Right cardiac atrium (tissue), 5 donors: Measurements from ENCODE around the gene LRRC18. TPM values are rescaled to one million over a fixed set of nuclear protein-coding genes. Genes with fewer than 3 reads are reported as not detected.
A peak's percentile ranks its signal among the peaks of the same experiment; 100 is the strongest.

Experiments
- ATAC-seq, 2 donors: fragments of 200-7000 bp; cut with Tn5 transposase; one replicate each; pipeline versions ENCODE4 v1.8.0 to v1.9.1; 2020; ENCODE audit warnings: moderate library complexity in 2 of 2, mild to moderate bottlenecking in 1 of 2
- DNase-seq, 3 donors: peaks; one replicate each; pipeline ENCODE4 v3.0.0-alpha.2; 2020
- H3K27ac ChIP-seq: one replicate; pipeline ENCODE4 v1.5.1; 2013; ENCODE audit warnings: mild to moderate bottlenecking, low read length, control low read depth, moderate library complexity
- H3K27me3 ChIP-seq: one replicate; pipeline ENCODE4 v1.6.1; 2013; ENCODE audit not compliant: control insufficient read depth, insufficient read depth
- H3K4me1 ChIP-seq: one replicate; pipeline ENCODE4 v1.6.1; 2013; ENCODE audit warnings: low read length; ENCODE audit not compliant: control insufficient read depth, insufficient read depth
- H3K4me3 ChIP-seq: one replicate; pipeline ENCODE4 v1.5.1; 2013; ENCODE audit warnings: low read length, control low read depth
- H3K9me3 ChIP-seq: one replicate; pipeline ENCODE4 v1.6.1; 2013; ENCODE audit warnings: low read length; ENCODE audit not compliant: control insufficient read depth
- WGBS: extraction: QIAGEN DNeasy Blood & Tissue Kit; methylation state at CpG from one replicate; pipeline ENCODE4 v1.1.7; 2013; 5-methylcytosine and 5-hydroxymethylcytosine counted together
- intact Hi-C, 4 donors: fragments of 100-400 bp; cut with DNase I; formaldehyde crosslinking; loops; one replicate each; pipeline versions ENCODE4 v1.11.0 to v1.14.0; 2022 to 2023
- polyA plus RNA-seq: library from polyadenylated mRNA; stranded (reverse); fragments of 200-250 nt; gene quantifications from one replicate; pipeline ENCODE4 v1.2.3, GENCODE V29; 2013
- total RNA-seq, 4 donors: library from RNA; stranded (reverse); fragmentation: NEBNext Ultra II Directional; extraction: Animal tissue kit (Norgen Biotek cat#: 25700); gene quantifications; one replicate each; pipeline ENCODE4 v1.2.1, GENCODE V29; 2021
- donor health status: healthy with polysubstance abuse.
- donor health status: DM: no; HTN: yes; CAD: no.
- donor health status: DM: no; HTN: no; CAD: no.
- donor health status: DM: no; HTN: yes; CAD: no; lungs with severe emphysema.
- donor health status: DM: yes; HTN: yes; CAD: no.

LRRC18 gene
- total and polyA plus RNA-seq, 5 donors = not detected

DNA sequence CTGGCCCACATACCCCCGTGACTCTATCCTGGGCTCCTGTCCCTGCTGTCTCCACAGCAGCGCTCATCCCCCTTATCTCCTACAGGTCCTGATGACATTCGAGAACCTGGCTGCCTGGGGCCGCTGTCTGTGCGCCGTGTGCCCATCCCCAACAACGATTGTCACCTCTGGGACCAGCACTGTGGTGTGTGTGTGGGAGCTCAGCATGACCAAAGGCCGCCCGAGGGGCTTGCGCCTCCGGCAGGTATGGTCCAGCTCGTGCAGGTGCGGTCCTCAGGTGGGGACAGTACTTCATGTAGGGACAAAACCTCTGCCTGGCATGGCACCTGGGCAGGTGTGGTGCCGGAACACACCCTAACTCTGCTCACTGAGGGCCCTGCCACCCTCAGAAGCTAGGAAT is 30.4 kb upstream of the LRRC18 start:
- H3K4me1 ChIP-seq = no peaks in the 10 kb centered on the region
- H3K27me3 ChIP-seq = no peaks in the 10 kb centered on the region
- H3K27ac ChIP-seq = no peak overlapping the region
- WGBS = 89% methylated on average over 14 of the region's 14 CpGs
- no peaks in the 10 kb centered on the region for H3K9me3 ChIP-seq
- intact Hi-C loops = no loop called here
- H3K4me3 ChIP-seq = no peak overlapping the region
- no peak for ATAC-seq
- no peak for DNase-seq

DNA sequence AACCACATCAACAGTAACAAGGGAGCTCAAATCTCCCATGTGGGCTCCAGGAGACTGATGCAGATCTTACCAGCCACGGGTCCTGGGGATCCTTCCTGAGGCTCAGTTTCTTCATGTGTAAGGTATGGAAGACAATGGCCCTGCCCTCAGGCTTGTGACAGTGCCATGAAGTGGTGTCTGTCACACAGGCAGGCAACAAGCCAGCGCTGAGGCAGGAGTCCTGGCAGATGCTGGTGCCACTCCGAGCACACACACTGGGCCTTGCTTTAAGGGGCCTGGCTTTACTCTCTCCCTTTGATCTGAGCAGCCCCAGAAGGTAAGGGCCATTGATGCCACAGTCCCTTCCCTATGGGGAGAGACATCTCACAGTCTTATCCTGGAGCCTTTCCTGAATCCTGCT is 28.4 kb upstream of the LRRC18 start:
- 78% methylated on average over 3 of the region's 3 CpGs for WGBS
- Histone ChIP-seq H3K27me3 (no peaks in the 10 kb centered on the region), H3K4me3 (no peak overlapping the region), H3K9me3 (no peaks in the 10 kb centered on the region), H3K4me1 (no peaks in the 10 kb centered on the region), H3K27ac (no peak overlapping the region)
- intact Hi-C loops = no loop called here
- ATAC-seq = peak in 1 of 2 donors; percentile 27
- DNase-seq = no peak

DNA sequence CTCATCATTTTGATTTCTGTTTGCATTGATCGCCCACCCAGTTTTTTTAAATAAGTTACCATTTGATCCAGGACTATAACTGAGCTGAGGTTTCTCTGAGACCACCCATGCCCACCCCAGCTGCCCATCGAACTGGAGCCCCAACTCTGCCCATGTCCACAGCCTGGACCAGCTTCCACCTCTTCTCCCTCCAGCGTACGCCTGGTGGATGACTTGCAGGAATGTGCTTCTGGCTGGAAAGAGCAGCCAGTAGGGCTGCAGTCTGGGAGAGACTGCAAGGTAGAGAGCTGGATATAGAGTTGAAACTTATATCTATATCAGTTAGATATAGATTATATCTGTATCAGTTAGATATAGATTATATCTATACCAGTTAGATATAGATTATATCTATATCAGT is 25.8 kb upstream of the LRRC18 start:
- WGBS = 92% methylated on average over 4 of the region's 4 CpGs
- ATAC-seq = no peak
- DNase-seq = no peak
- Histone ChIP-seq H3K9me3 (no peaks in the 10 kb centered on the region), H3K4me1 (no peaks in the 10 kb centered on the region), H3K27ac (no peak overlapping the region), H3K4me3 (no peak overlapping the region), H3K27me3 (no peaks in the 10 kb centered on the region)
- intact Hi-C loops = no loop called here

DNA sequence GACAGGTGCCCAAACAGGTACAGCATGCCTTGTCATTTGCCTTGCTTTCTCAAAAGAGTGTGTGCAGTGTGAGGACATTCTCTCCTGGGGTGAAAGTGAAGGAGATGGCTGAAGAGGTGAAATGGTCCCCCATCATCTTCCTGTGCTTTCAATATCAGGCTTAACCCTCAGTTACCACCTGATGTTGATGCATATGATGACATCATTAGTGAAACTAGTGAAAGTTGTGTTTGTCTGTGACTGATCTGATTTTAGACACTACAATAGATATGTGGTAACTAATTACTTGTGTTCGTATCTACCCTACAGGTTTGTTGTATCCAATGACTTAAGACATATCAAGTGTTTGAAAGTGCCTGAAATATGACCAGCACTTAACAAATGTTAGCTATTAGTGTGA is 24.4 kb upstream of the LRRC18 start:
- WGBS = 90% methylated on average over 1 of the region's 1 CpG
- DNase-seq = no peak
- ATAC-seq = no peak
- Histone ChIP-seq H3K27me3 (no peaks in the 10 kb centered on the region), H3K27ac (no peak overlapping the region), H3K4me1 (no peaks in the 10 kb centered on the region), H3K9me3 (no peaks in the 10 kb centered on the region), H3K4me3 (no peak overlapping the region)
- intact Hi-C loops = no loop called here

DNA sequence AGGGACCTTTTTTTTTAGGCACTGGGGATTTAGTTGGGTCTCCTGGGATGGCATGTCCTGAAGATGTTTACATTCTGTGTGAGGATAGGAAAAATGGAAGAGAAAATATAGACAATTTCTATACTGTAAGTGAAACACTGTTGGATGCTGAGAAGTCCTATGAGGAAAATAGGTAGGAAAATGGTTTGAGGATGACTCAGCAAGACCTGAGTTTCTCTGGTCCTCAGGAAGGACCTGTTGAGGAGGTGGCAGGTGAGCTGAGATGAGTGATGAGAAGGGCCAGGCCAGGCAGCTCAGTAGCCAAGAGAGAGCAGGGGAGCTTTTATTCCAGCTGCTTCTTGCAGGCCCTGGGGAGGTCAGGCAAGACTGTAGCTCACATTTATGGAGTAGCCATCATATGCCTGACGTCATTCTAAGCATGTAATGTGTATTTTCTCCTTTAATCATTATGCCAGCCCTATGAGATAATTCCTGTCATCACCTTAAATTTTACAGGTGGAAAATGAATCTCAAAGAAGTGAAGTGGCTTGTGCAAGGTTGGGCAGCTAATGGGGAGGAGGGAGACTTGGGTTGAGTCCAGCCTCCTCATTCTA is 19.1 kb upstream of the LRRC18 start:
- no peaks in the 10 kb centered on the region for H3K27me3 ChIP-seq
- H3K27ac ChIP-seq = no peak overlapping the region
- WGBS = 80% methylated on average over 1 of the region's 1 CpG
- intact Hi-C loops = no loop called here
- no peak overlapping the region for H3K4me3 ChIP-seq
- H3K4me1 ChIP-seq = no peaks in the 10 kb centered on the region
- no peak for ATAC-seq
- no peaks in the 10 kb centered on the region for H3K9me3 ChIP-seq
- DNase-seq = no peak

DNA sequence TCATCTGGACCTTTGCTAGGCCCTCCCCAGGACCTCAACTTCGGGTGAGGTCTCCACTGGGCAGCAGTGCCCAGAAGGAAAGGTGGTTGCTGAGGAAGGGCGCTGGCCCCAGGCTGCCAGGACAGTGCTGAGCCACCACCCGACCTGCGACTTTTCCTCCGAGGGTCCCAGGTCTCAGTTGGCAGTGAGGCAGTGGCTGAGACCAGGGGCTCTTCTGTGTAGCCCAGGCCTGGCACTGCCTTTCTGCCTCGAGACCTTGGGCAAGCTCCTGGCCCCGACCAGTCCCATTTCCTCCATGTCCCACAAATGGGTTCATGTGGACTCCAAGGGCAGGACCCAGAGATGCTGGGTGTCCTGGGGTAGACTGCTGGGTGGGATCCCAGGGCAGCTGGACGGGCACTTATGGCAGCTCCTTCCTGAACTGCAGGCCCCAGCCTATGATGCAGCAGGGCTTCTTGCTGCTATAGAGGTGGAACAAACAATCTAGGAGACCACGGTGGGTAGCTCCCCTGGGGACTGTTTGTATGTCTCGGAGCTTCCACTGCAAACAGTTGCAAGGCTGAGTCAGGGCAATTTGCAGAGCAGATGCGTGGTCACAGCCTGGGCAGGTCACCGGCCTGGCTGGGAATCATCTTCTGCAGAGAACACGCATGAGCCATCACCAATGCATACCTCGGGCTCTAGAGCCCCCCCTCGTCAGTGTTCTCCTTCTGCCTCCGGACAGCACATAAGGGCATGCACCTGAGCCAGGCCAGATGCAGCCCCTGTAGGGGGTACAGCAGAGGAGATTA is 17.9 kb upstream of the LRRC18 start:
- H3K27ac ChIP-seq = no peak overlapping the region
- 94% methylated on average over 16 of the region's 16 CpGs for WGBS
- H3K27me3 ChIP-seq = no peaks in the 10 kb centered on the region
- no peaks in the 10 kb centered on the region for H3K4me1 ChIP-seq
- H3K4me3 ChIP-seq = no peak overlapping the region
- no peak for DNase-seq
- no peaks in the 10 kb centered on the region for H3K9me3 ChIP-seq
- ATAC-seq = no peak
- intact Hi-C loops = no loop called here

DNA sequence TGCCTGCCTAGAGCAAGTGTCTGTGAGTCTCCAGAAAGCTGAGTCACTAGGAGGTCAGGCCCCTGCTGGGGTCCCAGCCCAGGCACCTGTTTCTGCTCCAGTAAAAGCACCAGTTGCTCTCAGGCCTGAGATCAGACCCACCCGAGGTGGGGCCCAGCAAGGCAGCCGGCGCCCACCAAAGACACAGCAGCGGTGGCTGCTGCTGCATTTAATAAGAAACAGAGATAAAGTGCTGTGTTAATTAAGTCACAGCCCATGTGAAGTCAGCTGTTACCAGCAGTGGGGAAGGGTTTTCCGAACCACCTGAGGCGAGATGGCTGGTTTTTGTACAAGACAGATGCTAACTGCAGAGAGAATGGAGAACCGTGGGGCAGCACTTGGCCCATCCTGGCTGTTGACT is 12.1 kb upstream of the LRRC18 start:
- Histone ChIP-seq H3K27ac (no peak overlapping the region), H3K4me1 (no peaks in the 10 kb centered on the region), H3K9me3 (no peaks in the 10 kb centered on the region), H3K27me3 (no peaks in the 10 kb centered on the region), H3K4me3 (no peak overlapping the region)
- 86% methylated on average over 7 of the region's 7 CpGs for WGBS
- intact Hi-C loops = no loop called here
- DNase-seq (no peak), ATAC-seq (no peak)

DNA sequence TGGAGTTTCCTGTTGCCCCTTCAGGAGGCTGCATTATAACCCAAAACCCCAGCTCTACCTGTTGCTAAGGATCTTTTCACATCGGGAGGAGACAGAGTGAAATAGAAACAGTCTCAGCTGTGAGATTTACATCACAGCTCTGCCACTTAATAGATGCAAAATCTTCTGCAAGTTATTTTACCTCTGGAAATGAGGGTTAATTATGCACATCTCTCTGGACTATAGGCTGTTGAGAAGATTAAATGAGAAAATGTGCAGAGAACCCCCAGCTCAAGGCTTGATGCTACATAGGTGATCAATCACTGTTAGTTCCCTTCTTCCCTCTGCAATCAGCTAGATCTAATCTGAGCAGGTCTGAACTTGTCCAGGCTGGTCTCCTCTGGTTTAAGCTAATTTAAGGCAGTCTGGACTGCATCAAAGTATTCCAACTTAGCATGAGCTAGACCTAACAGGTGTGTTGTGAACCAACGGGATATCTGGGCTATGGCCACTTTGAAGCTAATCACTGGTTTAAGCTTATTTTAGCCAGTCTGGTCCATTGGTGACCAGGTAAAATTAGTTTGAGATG is 8.9 kb upstream of the LRRC18 start:
- no peak for ATAC-seq
- H3K4me3 ChIP-seq = no peak overlapping the region
- no peaks in the 10 kb centered on the region for H3K4me1 ChIP-seq
- H3K27me3 ChIP-seq = no peaks in the 10 kb centered on the region
- H3K9me3 ChIP-seq = no peaks in the 10 kb centered on the region
- no peak overlapping the region for H3K27ac ChIP-seq
- no peak for DNase-seq
- intact Hi-C loops = no loop called here
- 85% methylated on average over 2 of the region's 2 CpGs for WGBS

DNA sequence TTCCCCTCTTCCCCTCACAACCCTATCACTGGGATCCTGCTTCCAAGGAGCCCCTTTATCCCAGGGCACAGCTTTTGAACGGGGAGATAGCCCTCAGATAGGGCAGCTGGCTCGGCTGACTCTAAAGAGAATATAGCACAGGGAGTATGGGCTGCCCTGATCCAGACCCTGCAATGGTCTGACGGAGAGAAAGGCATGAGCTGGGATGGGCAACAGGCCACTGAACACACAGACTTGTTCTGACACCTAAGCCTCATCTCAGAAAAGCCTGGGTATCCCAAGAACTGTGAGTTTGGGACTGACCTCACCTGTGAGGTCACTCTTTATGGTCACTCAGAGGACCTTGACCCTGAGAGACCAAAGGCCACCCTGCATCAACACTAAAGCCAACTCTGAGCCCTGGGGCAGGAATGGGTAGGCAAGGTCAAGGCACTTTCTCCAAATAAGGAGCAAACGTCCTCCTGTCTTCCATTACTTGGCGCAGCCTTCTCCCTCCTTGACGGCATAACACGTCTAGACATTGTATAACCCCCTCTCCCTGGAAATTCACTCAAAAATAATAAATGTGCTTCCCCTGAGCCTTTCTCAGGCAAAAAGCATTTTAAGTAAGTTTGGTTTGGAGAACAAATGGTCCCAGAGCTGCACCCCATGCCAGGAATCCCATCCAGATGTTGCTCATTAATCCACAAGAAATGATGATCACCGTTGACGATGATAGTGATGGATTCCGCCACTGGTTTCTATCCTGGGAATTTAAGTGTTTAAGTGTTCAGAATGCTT is 8.2 kb upstream of the LRRC18 start:
- no peaks in the 10 kb centered on the region for H3K9me3 ChIP-seq
- intact Hi-C loops = no loop called here
- DNase-seq = no peak
- H3K4me3 ChIP-seq = no peak overlapping the region
- no peak for ATAC-seq
- H3K4me1 ChIP-seq = no peaks in the 10 kb centered on the region
- no peak overlapping the region for H3K27ac ChIP-seq
- H3K27me3 ChIP-seq = no peaks in the 10 kb centered on the region
- WGBS = 57% methylated on average over 10 of the region's 10 CpGs

DNA sequence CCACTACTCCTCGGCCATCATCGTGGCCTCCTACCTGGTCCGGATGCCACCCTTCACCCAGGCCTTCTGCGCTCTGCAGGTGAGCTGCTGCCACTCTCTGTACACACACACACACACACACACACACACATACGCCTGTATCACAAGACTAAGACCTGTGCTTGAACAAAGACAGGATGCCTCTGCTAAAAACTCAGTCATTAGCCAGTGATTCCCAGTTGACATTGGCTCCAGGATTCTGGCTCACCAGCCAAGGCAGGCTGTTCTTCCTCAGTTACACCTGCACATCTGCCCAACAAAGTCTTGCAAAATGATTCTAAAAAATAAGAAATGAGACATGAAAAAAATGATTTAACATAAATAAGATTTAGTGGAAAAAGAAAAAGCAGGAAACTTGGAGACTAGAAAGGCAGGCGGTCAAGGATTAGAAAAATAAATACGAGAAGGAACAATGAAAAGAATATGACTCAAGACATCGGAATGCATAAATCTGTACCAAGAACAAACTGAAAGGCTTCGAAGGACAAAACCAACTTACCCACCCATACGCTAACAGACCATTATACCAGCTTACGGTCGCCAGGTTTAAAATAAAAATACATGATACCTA is 7.4 kb upstream of the LRRC18 start:
- Histone ChIP-seq H3K4me3 (no peak overlapping the region), H3K27ac (no peak overlapping the region), H3K4me1 (no peaks in the 10 kb centered on the region), H3K9me3 (no peaks in the 10 kb centered on the region), H3K27me3 (no peaks in the 10 kb centered on the region)
- intact Hi-C loops = no loop called here
- ATAC-seq (peak in 1 of 2 donors; percentile 39), DNase-seq (no peak)
- 82% methylated on average over 12 of the region's 12 CpGs for WGBS

DNA sequence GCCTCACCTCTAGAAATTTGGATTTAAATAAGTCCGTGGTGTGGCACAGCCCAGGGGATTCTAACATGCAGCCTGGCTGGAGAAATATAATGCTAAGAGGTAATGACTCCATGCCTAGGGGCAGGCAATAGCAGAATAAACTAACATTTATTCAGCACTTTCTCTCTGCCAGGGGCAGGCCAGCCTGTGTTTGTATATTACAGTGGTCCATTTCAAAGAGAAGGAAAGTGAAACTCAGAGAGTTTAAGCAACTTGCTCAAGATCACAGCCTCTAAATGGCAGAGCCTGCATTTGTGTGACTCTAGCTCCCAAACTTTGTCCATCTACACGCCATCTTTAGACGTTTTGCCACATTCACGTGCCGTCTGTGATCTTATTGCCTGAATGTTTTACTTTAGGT is 6.7 kb upstream of the LRRC18 start:
- 90% methylated on average over 5 of the region's 5 CpGs for WGBS
- Histone ChIP-seq H3K4me3 (no peak overlapping the region), H3K9me3 (no peaks in the 10 kb centered on the region), H3K27ac (no peak overlapping the region), H3K27me3 (no peaks in the 10 kb centered on the region), H3K4me1 (no peaks in the 10 kb centered on the region)
- ATAC-seq (no peak), DNase-seq (no peak)
- intact Hi-C loops = no loop called here
